Fibroblast of lung (primary cell): ENCODE measurements around the gene SPEM1.

Source experiments
- CTCF ChIP-seq, 2 donors: IDR thresholded peaks in 1 of 2; conservative IDR thresholded peaks in 1 of 2; 1 replicate in 1 of 2; 2 replicates in 1 of 2; pipeline ENCODE4 v1.5.1; 2011 to 2012; ENCODE audit warnings: low read length in 2 of 2, control low read depth in 1 of 2, inconsistent platforms in 1 of 2, low read depth in 1 of 2, mild to moderate bottlenecking in 1 of 2
- EZH2 ChIP-seq: IDR thresholded peaks from 2 replicates; pipeline ENCODE4 v1.5.1; 2012; ENCODE audit warnings: low read length, control low read depth, mild to moderate bottlenecking; ENCODE audit errors: missing control alignments

DNA sequence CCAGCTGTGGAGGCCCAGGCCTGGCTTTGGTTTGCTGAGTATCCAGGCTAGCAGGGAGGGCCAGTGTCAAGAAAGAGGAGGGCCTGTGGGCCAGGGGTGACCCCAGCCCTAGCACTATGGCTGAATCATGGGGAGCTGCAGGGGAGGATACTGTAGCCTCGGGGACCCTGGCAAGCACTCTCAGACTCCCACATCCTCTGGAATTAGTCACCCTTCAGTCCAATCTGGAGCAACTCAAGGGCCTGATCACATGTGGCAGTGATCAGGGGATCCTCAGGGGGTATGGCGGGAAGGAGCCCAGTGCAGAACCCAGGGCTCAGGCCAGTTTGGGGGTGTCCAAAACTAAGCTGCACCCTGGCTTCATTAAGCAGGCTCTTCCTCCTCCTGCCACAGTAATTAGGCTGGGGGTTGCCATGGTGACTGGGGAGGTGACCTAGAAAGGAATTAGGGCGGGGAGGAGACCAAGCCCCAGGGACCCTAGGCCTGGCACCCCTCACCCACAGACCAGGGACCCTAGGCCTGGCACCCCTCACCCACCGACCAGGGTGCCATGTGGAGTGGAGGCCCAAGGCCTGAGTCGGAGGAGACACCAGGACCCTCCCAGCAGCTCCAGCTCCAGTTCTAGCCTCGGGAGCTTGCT lies 6.7 kb upstream of the SPEM1 start:
- no peak for TF ChIP-seq CTCF (conservative IDR thresholded peaks at IDR 0.05 in 1 of 2, IDR thresholded peaks at IDR 0.05 in 1 of 2; ENCODE audit: low read depth in 1 of 2, low read length in 2 of 2)
- TF ChIP-seq EZH2 = no peak
